Right kidney (tissue), 1 donor: ENCODE measurements around the gene AURKB.
A peak's percentile ranks its signal among the peaks of the same experiment; 100 is the strongest.

Experiments
- DNase-seq: peaks from one replicate; pipeline ENCODE4 v3.0.0-alpha.2; 2016

The AURKB gene

DNA sequence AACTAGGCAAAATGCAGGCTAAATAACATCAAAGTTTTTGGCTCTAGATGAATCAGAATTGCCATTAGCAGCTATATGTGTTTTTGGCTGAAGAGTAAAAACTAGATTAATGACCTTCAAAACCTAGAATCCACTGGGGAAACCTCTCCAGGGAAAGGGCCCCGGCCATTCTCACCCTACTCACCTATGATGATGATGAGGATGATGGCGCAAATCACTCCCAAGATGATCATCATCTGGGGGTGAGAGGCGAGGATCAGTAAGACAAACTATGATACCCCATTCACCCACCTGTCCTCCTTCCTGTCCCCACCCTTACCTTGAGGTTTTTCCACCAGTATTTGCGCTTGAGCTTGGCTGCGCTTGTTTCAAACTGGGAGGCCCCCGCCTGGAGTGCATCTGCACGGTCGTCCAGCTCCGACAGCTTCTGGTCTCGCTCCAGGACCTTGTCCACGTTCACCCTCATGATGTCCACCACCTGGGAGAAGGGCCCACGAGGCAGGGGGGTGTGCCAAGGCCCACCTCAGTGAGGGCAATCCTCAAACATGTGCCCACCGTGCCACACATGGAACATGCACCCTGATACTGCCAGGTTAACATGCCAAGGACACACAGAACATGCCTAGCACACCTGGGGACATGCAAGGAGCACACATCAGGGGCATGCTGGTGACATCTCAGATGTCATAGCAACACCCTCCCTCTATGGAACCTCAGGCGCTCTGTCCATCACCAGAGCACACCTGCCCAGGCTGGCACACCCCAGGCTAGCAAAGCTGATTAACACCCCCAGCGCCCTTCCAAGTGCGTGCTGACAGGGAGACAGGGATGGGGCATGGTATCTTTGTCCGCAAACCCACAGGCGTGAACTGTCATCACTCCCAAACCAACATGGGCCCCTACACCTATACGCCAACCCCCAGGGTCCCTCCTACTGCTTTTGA lies 48.8 kb downstream of the AURKB start:
- DNase-seq: no peak

DNA sequence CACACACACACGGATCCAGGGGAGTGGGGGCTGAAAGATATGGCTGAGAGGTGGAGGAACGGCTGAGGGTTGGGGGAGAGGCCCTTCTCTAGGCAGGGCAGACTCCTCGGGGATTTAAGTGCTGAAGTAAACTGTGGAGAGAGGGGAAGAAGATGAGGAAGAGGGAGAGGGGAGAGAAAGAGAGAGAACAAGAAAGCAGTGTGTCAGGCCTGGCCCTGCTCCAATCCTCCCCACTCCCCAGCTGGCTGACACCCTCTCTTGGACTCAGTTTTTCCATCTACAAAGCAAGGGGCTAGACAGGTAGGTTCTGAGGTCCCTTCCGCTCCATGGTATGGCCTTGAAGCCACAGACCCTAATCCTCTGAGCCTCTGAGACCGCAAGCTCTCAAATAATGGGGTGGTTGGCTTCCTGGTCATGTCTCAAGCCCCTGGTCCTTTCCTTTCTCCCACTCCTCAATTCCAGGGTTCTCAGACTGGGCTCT lies 49.6 kb downstream of the AURKB start:
- DNase-seq: no peak

DNA sequence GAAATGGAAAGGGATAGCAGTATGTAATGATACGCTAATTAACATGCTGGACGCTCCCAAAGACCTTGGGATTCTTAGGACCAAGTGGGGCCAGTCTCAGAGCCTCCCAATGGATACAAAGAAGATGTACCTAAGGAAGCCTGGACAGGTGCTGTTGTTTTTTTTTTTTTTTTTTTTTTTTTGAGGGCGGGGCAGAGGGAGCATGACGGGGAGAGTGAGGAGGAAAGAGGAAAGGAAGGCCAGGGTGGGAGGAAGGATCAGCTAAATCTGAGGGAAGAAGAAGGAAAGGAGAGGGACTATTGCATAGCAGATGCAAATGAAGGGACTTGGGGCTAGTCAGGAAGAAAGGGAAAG lies 50.2 kb downstream of the AURKB start:
- no peak for DNase-seq

DNA sequence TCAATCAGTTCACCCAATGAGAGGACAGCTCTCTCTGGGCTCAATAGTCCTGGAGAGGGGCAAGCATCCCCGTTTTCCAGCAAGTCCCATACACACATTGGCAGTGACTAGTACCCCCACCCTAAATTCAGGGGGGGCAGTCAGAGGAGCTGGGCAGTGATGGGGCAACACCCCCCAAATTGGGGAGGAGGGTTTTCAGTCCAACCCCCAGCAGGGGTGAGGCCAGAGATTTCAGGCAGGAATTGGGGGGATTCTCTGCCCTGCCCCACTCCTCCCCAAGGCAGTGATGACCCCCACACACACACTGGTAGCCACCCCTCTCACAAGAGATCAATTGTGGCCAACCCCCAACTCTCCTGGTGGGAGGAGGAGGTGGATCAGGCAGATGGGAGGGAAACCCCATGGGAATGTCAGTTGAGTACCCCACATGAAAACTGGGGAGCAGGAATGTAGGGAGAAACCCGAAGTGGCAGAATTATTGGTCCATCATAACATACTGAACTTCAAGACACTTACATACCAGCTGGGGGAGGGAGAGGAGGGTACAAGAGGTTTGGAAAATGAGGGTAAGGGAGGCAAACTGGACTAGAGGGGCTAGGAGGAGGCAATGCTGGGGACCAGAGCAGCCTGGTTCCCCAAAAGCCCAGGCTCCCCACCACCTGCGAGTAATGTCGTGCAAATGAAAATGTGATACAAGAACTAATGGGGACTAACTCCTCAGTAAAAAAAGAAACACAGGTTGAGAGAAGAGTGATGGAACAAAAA lies 50.7 kb downstream of the AURKB start:
- DNase-seq: no peak

DNA sequence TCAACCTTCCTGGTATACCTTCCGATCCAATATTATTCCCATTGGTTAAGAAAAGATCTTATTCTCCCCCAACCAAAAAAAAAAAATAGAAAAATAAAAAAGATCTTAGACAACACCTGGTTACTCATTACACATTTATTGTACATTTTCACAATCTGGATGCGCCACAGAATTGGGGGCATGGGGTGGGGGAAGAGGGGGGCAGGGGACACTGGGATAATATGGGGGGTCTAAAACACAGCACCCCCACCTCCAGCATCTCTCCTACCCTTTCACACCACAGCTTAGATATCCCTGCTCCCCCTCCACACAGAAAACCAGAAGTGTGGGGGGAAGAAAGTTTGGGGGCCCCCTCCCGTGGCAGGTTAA lies 51.4 kb downstream of the AURKB start:
- no peak for DNase-seq

DNA sequence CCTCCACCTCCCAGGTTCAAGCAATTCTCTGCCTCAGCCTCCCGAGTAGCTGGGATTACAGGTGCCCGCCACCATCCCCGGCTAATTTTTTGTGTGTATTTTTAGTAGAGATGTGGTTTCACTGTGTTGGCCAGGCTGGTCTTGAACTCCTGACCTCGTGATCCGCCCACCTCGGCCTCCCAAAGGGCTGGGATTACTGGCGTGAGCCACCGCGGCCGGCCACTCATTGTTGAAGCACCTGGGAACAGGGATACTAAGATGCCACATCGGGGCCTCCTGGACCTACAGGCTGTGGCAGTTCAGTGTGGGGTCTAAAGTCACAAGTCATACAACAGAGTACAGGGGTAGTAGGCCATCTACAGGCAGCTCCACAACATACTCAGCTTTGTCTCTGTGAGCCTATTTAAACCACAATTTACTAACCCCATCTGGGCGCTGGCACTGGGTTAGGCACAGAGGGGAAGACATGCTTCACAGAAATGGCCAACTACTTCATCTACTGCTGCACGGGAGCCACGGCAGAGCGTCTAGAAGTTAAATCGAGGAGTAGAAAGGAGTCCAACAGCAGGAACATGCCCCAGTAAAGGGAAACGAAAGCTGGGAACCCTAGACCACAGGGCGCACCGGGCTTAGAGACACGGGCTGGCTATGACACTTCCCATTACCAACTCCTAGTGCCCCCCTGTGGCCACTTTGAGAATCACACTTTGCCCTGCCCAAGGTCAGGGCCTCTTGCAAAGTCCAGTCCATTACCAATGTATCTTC lies 51.9 kb downstream of the AURKB start:
- peak; percentile 63 for DNase-seq

DNA sequence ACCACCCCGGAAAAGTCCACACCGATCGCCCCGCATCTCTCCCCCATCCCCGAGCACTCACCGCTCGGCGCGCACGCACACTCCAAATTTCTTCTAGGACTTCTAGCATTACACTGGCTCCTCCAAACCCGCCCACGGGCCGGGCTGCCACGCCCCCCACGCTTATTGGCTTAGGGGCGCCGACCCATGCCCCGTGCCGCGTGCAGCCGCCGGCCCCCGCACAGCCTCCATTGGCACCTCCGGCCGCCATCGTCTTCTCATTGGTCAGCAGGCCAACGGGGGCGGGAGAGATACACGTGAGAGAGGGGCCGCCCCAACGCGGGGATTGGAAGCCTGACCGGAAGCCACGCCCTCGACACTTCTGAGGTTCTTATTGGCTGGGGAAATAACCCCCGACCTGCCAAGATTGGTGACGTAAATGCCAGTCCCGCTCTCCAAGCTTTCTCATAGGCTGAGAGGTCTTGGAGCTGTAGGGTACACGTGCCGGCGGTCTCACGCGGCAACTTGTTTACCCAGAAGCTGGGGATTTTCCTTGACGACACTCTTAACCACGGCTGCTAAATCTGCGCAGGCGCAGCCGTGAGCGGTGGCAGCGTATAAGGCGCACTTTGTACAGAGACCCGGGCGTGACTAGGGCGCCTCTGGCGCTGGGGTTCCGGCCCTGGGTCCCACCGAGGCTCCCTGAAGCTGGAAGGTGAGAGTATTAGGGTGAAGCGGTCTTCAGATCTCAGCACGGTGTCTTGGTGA lies 54.0 kb downstream of the AURKB start:
- peak; percentile 96 for DNase-seq

DNA sequence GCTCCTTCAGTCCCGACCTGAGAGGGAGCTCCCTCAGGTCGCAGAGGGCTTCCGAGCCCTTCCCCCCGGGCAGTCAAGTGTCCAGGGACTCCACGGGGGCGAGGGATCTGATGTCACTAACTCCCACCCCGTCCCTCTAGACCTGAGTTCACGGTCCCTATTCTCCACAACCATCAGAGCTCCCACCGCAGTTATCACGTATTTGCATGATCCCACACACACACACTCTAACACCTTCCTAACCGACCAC lies 54.5 kb downstream of the AURKB start:
- no peak for DNase-seq

DNA sequence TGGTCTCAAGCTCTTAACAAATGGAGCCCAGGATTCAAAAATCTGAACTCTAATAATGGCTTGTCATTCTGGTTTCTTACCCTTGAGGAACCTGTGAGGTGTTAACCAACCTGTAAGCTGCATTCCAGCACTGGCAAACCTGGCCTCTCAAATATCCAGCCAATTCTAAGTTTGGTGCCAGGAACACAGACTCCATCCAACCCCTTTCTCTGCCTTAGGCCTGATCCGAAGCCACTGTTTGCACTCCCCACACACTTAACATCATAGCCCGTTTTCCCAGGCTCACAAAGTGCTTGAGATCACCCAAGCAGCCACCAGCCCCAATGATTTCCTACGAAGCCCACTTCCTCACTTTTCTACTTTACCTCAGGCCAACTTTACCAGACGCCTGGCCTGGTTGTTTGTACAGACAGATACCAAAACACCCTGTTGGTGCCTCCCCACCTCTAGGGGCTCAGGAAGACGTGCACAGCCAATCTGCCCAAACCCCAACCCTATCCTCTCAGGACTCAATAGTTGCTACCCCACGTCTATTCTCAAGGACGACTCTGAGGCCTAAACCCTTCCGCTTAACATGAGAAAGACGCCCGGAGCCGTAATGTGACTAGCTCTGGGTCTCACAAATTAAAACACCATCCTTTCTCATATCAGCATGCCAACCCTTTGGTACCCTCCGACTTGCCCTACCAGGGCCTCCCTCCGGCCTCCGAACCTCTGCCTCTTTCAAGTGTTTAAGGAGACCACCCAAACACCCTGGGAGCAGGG lies 55.0 kb downstream of the AURKB start:
- no peak for DNase-seq
